CD4-positive, alpha-beta T cell treated with Interleukin-4 for 1 hour (primary cell): Measurements from ENCODE around the gene SIGLEC7.

Source experiments
- DNase-seq, 2 donors: peaks; one replicate each; pipeline ENCODE4 v3.0.0-alpha.2; 2020 to 2022

SIGLEC7 gene

DNA sequence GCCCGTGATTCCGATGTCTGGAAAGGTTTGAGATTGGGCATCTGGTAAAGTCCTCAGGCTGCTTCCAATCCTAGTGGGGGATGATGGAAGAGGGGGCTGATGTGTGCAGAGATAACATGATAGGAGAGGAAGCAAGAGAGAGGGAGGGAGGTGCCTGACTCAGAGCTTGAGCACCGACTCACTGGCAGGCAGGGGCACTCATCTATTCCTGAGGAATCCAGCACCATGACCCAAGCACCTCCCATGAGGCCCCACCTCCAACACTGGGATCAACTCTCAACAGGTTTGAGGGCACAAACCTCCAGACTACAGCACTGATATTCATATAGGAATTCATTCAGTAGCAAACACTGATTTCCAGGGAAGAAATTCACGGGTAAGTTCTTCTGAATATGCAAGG lies 23.0 kb upstream of the SIGLEC7 start:
- DNase-seq: no peak

GRCh38 chr19:51119611-51120010 lies 22.5 kb upstream of the SIGLEC7 start:
- DNase-seq: no peak

DNA sequence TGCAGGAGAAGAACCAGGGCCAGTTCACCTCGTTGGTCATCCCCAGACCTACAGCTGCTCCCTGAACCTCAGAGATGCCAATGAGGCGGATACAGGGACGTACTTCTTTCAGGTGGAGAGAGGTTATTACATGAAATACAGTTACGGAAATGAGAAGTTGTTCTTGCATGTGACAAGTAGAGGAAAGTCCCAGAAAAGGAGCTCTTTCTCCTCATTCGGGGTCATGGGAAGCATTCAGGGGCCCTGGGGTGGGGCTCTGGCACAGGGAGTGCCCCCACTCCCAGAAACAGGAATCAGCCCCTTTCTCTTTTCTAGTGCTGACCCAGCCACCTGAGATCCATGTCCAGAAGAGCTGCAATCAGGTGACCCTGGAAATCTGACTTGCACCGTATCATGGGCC lies 21.9 kb upstream of the SIGLEC7 start:
- DNase-seq: no peak

GRCh38 chr19:51121257-51121656 lies 20.8 kb upstream of the SIGLEC7 start:
- peak in 1 of 2 donors; percentile 40 for DNase-seq

- DNase-seq: peak in 1 of 2 donors; percentile 48
These were observed 19.8 kb upstream of the SIGLEC7 start for GRCh38 chr19:51122112-51122981.

DNA sequence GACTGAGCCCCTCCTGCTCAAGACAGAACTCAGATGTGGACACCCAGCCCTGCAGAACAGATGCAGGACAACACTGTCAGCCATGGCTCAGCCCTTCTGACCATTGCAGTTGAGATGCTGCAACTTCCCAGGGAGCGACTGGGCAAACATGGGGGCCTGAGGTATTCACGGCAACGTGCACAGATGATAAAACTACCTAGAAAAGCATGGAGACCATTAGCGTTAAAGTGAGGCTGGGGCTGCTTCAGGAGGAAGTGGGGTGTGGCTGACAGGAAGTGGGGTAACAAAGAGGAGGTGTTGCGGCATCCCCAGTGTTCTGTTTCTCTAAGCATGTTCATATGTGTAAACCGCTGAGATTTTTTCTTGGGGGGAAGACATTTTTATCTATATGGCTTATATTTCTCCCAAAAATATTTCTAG lies 18.7 kb upstream of the SIGLEC7 start:
- peak; percentile 64 to 71 for DNase-seq

- no peak for DNase-seq
These were observed 18.3 kb upstream of the SIGLEC7 start for GRCh38 chr19:51123802-51124201.

DNA sequence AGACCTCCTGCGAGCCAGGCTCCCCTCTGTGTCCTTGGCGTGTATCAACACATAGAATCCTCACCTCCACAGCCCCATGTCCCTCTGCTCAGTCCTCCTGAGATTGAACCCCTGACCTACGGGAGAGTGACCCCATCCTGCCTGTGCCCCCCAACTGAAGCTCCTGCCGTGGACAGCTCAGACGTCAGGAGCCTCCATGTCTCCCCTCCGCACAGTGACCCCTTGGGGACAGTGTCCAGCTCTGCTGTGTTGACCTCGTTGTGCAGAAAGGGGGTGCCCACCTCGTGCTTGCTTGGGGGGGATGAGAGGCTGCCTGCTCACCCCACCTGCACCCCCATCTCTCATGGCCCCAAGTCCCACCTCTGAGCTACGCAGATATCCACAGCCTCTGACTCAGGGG lies 17.9 kb upstream of the SIGLEC7 start:
- no peak for DNase-seq

- peak in 1 of 2 donors; percentile 54 for DNase-seq
These were observed 17.4 kb upstream of the SIGLEC7 start, which contains the start of gene SIGLEC9 for GRCh38 chr19:51124729-51125128. SIGLEC9 (plus strand) TSS chr19:51124906; CDS start chr19:51124975, 69 bp downstream.

- no peak for DNase-seq
These were observed 16.6 kb upstream of the SIGLEC7 start for GRCh38 chr19:51125421-51126075.

DNA sequence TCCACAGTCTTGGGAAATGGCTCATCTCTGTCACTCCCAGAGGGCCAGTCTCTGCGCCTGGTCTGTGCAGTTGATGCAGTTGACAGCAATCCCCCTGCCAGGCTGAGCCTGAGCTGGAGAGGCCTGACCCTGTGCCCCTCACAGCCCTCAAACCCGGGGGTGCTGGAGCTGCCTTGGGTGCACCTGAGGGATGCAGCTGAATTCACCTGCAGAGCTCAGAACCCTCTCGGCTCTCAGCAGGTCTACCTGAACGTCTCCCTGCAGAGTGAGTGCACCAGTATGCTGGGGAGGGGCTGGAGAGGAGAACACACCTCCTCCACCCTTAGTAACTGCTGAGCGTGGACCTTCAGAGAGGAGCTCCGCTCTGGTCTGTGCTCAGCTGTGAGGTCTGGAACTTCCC lies 15.1 kb upstream of the SIGLEC7 start:
- no peak for DNase-seq

DNA sequence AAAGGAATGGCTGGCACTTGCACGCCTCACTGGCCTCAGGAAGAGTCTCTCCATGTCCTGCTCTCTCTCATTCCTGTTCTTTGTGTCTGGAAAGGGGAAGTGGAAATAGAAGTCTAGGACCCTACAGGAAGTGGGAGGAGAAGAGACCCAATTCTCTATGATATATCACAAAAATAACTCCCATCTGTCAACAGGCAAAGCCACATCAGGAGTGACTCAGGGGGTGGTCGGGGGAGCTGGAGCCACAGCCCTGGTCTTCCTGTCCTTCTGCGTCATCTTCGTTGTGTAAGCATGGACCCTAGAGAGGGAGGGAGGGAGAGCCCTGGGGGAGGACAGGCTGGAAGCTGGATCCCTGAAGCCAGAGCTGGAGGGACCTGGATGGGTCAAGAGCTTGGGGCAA lies 14.3 kb upstream of the SIGLEC7 start:
- DNase-seq: peak in 1 of 2 donors; percentile 70

GRCh38 chr19:51128227-51128626 lies 13.9 kb upstream of the SIGLEC7 start:
- no peak for DNase-seq

DNA sequence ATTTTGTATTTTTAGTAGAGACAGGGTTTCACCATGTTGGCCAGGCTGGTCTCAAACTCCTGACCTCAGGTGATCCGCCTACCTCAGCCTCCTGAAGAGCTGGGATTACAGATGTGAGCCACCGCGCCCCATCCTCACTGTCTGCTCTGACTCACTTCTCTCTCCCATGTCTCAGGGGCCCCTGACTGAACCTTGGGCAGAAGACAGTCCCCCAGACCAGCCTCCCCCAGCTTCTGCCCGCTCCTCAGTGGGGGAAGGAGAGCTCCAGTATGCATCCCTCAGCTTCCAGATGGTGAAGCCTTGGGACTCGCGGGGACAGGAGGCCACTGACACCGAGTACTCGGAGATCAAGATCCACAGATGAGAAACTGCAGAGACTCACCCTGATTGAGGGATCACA lies 12.4 kb upstream of the SIGLEC7 start:
- no peak for DNase-seq

- peak; percentile 46 to 48 for DNase-seq
These were observed 10.1 kb upstream of the SIGLEC7 start for GRCh38 chr19:51131780-51132680.

- no peak for DNase-seq
These were observed 7.1 kb upstream of the SIGLEC7 start for GRCh38 chr19:51135004-51135403.

DNA sequence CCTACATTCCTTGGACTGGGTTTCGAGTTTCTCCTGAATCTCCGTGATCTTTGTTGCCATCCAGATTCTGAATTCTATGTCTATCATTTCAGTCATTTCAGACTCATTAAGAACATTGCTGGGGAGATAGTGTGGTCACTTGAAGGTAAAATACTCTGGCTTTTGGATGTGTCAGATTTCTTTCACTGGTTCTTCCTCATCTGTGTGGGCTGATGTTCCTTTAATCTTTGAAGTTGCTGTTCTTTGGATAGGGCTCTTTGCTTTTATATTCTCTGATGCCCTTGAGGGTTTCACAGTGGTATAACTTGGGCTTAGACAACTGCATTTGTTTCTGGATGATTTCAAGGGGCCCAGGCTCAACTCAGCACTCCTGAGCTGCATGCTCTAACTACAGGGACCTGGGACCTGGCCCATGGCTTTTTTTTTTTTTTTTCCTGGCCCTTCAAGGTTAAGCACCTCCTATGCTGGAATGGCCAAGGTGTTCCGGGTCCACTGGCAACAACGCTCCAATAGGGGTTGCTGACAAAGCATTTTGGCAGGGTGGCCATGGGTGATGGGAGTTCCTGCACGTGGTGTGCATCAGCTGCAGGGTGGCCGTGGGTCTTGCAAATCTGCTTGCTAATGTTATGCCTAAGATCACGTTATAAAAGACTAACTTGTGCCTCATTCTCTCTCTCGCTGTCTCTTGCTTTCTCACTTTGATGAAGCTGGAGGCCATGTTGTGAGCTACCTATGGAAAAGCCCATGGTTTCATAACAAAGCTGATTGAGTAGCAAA lies 5.9 kb upstream of the SIGLEC7 start:
- no peak for DNase-seq

DNA sequence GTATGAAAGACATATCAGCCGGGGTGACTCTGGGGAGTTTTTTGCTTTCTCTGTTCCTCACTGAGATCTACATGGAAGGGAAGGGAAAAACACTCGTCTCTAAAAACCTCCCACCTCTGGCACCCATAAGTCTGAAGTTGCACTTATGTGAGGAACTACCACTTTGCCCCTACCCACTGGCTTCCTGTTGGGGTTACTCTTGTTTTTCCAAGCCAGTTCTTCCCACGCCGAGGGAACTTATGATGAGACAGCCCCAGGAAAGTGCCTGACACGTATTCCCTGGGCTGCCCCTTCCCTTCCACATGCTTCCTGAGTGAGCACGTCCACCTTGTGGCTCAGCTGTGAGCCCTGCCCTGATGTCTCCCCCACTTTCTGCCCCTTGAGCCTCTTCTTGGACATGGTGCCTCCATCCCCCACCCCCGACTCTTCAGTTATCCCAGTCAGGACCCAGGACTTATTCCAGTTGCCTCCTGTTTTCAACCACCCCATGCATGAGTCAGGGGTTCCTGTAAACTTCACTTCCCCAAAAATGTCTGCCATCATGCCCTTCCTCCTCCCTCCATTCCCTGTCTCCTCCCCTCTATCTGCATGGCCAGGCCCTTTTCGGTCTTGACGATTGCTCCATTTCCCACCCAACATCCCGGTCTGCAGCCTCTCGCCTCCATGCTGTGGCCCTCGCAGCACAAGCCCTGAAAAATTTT lies 5.1 kb upstream of the SIGLEC7 start:
- DNase-seq: peak in 1 of 2 donors; percentile 53

GRCh38 chr19:51137792-51138425 lies 4.2 kb upstream of the SIGLEC7 start:
- DNase-seq: no peak

DNA sequence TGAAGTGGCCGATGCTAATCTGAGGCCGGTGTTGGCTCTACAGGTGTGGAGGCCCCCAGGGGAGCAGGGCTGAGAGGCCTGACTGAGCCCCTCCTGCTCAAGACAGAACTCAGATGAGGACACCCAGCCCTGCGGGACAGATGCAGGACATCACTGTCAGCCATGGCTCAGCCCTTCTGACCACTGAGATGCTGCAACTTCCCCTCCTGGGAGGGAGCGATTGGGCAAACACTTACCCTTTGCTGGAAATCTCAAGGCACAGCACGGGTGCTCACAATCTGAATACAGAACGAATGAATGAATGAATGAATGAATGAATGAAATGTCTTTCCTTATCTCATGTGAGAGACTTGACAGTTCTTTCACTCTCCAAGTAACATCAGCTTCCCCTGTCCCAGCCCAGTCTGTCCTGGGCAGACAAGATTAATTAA lies 3.5 kb upstream of the SIGLEC7 start:
- DNase-seq: peak in 1 of 2 donors; percentile 63
